Measurements from ENCODE around the gene PAQR7.
A peak's percentile ranks its signal among the peaks of the same experiment; 100 is the strongest.

The PAQR7 gene, protein sequence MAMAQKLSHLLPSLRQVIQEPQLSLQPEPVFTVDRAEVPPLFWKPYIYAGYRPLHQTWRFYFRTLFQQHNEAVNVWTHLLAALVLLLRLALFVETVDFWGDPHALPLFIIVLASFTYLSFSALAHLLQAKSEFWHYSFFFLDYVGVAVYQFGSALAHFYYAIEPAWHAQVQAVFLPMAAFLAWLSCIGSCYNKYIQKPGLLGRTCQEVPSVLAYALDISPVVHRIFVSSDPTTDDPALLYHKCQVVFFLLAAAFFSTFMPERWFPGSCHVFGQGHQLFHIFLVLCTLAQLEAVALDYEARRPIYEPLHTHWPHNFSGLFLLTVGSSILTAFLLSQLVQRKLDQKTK

DNA sequence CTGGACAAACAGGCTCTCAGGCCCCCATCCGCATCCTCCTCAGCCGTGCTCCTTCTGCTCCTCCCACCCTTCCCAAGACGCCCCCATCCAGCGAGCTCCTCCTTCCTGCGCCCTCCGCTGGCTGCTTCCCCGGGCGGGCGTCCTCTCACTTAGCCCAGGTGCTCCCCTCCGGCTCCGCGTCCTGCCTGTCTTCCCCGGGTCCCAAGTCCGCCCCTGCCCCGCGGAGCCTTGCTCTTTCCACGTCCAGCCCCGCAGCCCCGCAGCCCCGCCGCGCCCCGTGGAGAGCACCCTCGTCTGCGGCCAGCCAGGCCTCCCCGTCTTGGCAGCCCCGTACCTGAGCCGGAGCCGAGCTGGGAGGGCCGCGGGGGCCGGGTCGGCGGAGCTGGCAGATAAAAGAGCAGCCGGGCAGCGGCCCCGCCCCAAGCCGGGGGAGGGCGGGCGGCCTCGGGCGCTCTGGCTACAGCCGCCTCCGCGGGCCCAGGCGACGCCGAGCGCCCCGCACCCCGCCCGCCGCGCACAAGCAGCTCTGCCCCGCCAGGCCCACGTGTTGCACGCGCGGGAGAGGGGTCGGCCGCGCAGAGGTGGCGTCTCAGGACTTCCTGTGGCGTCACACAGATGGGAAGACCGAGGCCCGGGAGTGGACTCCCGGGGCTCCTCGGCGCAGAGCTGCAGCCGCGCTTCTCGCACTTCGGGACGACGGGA, at the start of gene PAQR7:
Gene PAQR7, minus strand, starts transcription at position 555 of the 702 bp plus-strand sequence. CDS start 11,869 bp downstream, outside the sequence.
- peak; percentile 44 to 63 for DNase-seq

DNA sequence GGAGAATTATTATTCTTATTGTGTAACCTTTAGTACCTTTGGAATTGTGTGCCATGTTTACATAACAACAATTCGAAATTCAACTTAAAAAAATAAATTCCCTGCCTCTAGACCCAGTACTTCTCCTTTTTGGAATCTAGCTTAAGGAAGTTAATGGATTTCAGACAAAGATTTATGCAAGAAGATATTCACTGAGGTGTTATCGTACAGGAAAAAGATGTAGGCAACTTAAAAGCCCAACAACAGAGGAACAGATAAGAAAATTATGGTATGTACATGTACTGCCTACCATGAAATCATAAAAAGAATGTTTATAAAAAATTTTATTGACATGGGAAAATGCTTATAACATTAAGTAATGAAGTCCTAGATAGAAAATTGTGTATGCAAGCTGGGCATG, 48.9 kb upstream of the PAQR7 start:
- no peak for DNase-seq

DNA sequence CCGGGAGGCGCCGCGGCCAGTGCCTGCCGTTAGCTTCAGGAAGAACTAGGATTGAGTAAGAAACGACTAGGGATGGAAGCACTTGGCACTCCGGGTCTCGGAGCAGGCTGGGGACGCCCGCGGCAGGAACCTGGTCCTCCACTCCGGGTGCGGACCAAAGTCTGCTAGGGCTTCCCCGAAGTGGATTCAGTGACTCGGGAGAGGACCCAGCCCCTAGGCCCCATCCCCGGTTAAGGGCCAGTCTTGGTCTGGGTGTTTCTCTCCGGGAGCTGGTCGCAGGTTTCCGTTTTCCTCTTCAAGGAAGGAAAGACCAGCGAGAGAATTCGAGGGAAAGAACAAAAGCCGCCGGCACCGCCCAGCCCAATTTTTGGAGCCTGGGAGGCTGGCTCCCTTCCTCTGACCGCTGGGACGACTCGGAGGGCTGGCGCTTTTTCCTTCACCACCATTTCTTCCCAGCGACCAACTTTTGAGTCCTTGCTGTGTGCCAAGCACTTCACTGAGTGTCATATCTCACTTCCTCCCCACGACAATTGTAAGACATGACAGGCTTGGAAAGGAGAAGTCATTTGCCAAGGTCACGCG, 47.6 kb upstream of the PAQR7 start:
- DNase-seq, result peak in 1 of 2 experiments; percentile 34

DNA sequence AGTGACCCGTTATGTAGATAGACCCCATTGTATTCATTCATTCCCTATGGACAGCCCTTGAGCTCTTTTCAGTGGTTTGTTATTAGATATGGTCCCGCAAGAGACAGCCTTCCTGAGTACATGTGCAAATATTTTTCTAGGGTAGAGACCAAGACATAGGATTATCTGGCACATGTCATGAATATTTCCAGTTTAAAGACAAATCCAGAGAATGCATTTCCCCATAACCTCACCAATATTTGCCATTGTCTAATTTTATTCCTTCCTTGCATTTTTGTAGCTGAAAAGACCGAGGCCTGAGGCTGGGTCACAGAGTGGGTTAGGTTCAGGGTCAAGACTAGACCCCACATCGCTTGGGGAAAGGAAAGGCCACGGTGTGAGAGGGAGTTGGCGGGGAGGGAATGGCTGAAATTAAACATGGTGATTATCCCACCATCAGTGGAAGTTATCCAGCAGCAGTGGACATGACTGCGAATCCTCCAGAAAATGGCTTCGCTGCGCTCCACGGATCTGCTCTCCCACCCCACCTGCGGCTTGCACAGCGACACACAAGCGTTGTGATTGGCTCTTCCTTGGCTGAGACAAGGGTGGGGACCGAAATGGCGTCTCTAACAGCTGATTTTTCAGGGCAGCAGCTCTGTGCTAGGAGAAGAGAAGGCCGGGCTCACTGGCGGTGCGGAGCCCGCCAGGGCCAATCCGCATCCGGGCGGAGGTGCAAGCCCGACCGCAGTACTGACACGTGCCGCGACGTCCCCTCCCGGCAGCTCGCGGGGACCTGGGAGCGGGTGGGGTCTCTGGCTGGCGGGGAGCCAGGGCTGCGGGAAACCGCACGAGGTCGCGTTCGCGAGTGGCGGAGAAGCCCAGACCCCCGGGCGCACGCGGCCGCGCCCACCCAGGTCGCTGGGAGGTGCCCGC, 46.8 kb upstream of the PAQR7 start:
- DNase-seq, result peak in 1 of 2 experiments; percentile 54

DNA sequence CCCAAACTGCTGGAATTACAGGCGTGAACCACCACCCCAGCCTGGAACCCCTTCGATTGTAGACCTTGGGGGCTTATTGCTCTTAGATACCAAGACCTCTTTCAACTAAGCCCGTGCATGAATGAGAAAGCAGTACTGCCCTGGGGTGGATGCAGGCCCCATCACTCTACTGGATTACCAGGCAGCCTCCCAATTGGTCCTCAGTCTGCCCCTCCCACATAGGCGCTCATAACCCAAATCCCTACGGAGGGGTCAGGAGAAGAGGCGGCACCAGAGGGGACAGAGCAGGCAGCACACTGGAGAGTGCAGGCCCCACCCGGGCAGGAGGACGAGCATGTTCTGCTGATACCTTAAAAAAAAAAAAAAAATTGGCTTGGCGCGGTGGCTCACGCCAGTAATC, 43.1 kb upstream of the PAQR7 start:
- no peak for DNase-seq

DNA sequence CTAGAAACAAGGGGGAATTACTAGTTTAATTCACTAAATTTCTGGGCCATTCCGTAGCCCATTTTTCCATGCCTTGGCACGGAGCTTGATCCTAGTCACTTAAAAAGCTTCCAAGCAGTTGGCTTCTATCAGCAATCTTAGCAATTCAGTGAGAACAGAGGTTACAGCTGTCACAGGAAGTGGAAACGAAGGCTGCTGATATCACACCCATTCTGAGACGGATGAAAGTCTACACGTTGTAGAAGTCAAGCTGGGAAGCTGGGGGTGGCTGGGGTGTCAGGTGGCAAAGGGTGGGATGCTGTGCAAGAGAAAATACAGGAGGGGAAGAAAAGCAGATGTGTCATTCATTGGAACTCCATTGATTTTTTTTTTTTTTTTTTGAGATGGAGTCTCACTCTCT, 42.5 kb upstream of the PAQR7 start:
- no peak for DNase-seq

DNA sequence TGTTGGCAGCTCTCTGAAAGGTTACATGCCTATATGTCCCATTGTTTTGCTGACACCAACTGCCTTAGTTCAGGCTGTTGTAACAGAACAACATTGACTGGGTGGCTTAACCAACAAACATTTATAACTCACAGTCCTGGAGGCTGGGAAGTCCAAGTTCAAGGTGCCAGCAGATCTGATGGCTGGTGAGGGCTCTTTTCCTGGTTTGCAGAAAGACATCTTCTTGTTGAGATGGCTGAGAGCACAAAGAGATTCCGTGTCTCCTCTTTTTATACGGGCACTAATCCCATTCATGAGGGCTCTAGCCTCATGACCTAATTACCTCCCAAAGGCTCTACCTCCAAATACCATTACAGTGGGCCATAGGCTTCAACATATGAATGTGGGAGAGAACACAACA, 41.0 kb upstream of the PAQR7 start:
- no peak for DNase-seq

DNA sequence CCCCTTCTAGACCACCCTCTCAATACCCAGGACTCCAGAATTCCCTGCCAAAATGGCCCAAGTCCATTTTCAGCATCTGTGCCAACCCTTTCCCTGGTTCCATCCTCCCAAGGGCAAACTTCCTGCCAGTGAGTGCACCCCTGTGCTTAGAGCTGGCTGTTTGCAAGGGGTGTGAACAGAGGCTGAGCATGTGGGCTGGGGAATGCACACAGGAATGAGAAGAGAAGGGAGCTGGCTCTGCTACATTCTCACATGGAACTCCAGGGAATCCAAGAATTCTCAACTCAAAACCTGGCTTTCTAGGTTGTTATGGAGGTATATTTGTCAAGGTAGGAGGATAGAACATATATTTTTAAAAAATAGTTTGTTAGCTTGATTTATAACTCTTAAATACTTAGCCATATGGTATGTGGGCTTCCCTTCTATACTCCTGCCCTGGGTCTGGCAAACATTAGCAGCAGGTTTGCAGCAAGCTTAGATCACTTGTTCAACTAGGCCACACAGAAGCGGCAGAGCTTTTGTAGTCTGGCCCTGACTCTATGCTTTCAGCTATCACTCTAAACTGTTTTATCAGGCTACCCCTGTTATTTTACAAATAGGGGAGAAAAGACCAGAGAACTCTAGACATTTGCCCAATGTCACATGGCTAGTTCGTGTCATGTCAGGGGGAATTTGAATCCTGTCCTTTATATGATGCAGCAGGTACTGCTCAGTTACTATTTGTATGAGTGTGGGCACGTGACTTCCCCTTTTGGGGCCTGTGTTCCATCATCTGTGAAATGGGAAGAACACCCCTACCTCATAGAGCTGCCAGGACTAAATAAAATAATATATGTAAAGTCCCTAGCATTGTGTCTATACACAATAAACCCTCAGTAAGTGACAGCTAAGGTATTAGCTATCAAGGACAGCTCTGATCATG, 38.8 kb upstream of the PAQR7 start:
- DNase-seq, result no peak

DNA sequence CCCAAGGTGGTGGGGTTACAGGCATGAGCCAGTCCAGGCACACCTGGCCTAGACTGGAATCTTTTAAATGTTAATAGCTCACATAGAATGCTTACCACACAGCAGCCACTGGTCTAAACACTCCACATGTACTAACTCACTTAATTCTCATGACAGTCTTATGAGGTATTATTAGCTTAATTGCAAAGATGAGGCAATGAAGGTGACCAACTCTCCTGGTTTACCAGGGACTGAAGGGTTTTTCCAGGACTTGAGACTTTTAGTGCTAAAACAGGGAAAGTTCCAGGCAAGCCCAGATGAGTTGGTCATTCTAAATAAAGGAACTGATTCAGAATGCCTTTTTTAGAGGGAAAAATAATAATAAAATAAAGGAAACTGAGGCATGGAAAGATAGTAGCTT, 37.7 kb upstream of the PAQR7 start:
- DNase-seq, result no peak

DNA sequence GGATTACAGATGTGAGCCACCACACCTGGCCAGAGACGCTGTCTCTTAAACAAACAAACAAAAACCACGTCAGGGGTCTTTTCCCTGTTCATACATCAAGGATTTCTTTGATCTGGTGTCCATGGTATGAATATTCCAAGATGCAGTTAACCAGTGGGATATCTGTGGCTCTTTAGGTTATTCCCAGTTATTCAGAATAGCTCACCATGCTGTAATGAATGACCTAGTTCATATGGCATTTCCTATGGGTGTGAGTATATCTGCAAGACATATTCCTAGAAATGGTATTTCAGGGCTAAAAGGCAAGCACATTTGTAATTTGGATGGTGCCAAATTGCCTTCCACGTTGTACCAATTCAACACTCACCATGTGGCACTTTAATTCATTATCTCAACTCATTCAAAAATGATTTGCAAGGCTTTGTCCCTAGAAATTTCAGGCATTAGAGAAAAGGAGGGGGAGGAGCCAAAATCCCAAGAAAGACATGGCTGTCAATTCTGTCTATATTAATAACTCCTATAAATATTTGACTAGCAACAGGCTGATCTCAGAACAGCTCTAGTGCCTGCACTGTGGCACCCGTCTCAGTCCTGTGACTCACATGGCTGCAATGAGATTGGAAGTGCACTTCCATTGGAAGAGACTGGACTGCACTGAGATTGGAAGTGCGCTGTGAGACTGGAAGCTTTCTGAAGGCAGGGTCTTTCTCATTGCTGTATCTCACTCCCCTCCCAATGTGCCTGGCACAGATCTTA, 36.7 kb upstream of the PAQR7 start:
- no peak for DNase-seq

DNA sequence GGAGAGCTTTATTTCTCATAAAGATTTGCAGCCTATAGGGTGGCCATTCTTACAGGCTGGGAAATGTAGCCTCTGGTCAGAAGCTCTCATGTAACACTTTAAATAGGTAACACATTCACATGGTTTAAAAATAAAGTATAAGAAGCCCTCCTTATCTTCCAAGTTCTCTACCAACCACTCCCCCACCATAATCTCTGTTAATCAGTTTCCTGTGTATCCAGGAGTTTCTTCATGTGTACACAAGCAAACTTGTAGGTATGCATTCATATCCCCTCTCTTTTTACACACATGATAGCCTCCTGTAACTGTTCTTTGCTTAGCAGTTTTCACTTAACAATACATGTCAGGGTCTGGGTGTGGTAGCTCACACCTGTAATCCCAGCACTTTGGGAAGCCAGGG, 35.7 kb upstream of the PAQR7 start:
- no peak for DNase-seq

DNA sequence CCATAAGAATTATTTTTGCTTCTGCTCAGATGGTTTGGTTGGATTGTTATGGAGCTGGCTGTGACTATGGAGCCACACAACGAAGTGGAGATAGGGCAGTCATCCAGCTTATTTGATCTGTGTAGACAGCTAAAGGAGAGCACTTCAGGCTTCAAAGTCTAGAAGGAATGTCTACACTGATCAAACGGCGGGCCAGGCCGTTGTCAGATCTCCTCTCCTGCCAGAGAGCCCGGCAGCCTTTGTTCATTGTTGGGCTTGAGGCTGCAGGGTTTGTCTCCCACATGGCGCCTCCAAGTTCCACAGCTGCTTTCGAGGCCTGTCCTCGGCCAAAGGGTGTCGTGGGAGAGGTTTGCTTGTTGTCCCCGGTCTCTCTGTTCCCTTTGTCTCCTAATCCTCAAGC, 33.5 kb upstream of the PAQR7 start:
- no peak for DNase-seq

DNA sequence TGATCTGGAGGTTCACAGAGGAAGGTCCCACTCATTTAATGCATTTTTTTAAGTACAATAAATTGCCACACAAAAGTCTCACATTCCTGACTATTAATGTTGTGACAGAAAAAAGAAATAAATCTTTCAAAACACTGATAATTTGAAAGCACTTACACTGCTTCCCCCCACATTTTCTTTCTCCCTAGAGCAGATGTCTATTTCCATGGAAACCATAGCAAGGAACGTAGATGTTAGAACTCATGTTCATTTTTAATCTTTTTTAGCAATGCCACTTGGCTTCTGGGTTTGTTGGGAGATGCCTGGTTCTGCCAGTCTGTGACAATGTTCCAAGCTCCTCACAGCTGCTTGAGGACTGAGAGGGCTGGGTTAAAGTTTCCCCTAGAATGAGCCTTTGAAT, 32.7 kb upstream of the PAQR7 start:
- DNase-seq, result no peak

DNA sequence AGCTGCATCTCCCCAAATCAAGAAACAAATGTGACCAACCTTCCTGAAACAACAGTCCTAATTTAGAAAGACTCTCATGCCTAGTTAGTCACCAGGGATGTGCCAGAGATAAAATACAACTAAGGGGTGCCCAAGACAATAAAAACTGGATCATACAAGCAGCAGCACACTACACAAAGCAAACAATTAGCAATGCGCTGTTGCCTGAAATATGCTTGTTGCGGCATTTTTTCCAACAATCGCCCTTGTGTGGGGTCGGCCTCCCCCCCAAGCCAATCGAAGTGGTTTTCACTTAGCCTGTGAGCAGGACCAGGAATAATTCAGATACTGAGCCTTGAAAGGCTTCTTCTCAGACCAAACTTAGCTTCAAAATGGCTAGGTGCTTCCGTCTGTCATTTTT, 32.1 kb upstream of the PAQR7 start:
- DNase-seq, result no peak

DNA sequence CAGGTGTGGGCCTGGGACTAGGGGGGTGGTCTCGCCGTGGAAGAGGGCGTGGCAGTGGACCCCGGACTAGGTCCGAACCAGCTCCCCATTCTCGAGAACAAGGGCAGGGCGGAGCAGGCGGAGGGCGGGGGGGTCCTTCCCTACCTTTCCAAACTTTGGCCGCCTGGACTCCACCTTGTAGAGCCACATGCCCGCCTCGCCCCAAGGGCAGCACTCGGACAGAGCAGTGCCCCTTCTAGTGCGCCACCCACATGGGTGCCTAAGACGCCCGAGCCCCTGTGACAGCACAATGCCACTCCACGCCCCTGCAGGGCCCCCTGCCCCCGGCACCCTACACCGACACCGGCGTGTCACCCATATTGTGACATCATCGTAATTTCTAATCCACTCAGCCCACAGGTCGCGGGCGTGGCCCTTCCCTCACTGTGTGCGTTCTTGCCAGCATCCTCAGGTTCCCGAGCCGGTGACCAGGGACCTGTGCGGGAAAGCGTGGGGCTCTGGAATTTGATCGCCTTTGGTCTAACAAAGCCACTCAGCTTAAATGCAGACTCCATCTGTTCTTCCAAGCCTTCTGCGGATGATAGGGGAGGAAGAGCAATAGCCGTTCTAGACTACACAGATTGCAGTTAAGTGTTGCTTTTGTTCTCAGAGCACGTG, 31.3 kb upstream of the PAQR7 start:
- DNase-seq, result peak; percentile 47 to 64

DNA sequence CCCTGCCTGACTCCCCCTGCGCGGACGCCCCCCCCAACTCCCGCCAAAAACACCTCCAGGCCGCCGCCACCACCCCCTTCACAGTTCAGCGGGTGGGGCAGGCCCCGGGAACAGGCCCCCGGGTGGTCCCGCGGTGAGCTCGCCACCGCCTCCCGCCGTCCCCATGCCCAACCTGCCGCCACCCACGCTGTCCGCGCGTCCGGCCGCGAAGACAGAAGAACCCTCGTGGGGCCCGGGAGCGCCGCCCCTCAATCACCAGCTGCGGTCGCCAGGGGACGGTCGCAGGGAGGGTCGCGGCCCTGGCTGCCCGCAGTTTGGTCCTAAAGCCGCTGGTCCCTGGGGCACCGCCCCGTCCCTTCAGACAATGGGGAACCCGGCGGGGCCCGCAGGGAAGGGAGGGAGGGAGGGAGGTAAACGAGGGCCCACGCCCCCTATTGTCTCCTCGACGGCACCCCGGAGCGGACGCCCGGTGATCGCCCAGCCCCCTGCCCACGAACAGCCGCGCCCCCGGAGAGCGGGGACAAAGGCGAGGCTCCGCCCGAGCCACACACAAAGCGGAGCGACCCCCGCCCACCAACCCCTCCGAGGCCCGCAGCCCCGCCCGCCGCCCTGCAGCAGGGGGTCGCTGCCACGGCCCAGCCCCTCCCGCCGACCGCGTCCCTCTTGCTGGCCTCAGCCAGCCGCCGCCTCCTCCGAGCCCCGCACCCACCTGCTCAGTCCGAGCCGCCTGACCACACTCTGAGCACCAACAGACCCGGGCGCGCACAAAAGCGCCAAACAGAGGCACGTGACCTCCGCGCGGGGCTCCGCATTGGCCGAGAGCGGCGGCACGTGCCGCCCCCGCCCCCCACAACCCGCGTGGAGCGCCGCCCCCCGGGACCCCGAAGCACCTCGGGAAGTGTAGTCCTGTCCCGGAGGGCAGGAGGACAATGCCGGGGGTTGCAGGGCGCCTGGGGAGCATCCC, 30.5 kb upstream of the PAQR7 start, which contains the start of gene STMN1:
Gene STMN1, minus strand, starts transcription at position 740 of the 964 bp plus-strand sequence. CDS start 1,743 bp downstream, outside the sequence.
- DNase-seq, result peak; percentile 97

DNA sequence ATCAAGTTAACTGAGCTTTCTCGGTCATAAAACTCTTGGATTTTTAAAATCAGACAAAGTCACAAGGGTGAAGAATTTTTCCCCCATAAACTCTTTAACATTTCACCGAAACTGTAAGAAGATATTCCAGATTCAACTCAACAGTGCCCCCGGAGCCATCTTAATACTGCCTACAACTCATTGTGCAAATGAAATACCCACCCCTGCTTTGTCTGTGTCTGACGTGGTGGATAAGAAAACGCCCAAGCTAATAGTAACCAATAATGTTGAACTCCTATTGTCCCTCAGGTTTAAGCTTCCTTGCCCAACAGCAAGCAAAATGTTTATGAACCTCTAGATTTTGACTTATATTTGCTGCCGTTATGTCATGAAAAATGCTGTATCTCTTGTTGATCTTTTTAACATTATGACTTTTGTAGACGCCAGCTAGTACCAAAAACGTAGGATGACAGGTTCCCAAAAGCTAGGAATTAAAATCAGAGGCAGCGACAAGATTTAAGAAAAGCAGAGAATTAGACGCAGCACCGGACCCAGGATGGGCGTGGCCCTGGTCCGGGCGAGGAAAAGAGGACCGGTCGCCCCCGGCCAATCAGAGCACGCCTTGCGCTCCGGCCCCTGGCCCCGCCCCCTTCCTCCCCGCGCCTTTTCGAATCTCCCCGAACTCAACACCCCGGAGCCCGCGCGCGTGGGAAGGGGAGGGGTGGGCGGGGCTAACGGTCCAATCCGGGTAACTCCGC, 29.6 kb upstream of the PAQR7 start:
- peak; percentile 94 to 97 for DNase-seq

DNA sequence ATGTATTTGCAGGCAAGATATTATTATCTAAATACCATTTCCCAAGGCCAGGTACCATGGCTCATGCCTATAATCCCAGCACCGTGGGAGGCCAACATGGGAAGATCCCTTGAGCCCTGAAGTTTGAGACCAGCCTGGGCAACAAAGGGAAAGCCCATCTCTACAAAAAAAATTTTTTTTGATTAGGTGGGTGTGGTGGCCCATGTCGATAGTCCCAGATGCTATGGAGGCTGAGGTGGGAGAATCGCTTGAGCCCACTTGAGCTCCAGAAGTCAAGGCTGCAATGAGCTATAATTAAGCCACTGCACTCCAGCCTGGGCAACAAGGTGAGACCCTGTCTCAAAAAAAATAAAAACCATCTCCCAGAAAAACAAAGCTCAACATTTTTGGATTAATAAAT, 28.5 kb upstream of the PAQR7 start:
- no peak for DNase-seq

Measured in NCI-H2081 (cell line).